HG03354 (cell line): ENCODE data around the gene ABCC8.

ENCODE experiments used
- ATAC-seq: cut with Tn5 transposase; IDR thresholded peaks from one replicate; pipeline ENCODE4 v1.9.1; 2021; ENCODE audit warnings: mild to moderate bottlenecking; ENCODE audit not compliant: unreplicated experiment, poor library complexity, severe bottlenecking

ABCC8 gene

DNA sequence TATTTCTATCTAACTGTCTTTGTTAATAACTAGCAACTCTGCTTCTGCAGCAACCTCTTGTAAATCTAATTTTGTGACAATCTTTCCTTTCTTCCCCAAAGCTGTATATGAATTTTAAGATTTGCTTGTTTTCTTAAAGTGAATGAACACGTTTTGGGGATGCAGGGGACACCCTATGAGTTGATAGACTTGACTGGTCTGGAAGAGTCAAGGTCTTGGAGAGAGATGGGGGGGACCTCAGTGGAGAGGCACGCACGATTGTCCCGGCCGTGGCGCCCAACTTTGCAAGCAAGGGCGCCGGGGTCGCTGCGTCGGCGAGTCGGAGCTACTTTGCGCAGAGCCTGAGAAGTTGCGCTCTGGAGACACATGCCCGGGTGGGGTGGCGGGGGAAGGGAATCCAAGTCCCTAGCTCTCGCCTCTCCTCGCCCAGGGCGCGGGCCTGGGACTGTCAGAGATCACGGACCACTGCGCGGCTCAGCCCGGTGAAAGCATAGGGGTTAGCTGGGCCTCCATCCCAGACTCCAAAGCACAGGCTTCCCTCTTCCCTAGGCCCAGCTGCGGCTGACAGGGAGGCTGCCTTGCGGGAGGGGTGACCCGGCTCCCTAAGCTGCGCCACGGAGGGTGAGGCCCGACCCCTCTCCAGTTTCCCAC lies 854 bp downstream of the ABCC8 start:
- ATAC-seq: no peak

DNA sequence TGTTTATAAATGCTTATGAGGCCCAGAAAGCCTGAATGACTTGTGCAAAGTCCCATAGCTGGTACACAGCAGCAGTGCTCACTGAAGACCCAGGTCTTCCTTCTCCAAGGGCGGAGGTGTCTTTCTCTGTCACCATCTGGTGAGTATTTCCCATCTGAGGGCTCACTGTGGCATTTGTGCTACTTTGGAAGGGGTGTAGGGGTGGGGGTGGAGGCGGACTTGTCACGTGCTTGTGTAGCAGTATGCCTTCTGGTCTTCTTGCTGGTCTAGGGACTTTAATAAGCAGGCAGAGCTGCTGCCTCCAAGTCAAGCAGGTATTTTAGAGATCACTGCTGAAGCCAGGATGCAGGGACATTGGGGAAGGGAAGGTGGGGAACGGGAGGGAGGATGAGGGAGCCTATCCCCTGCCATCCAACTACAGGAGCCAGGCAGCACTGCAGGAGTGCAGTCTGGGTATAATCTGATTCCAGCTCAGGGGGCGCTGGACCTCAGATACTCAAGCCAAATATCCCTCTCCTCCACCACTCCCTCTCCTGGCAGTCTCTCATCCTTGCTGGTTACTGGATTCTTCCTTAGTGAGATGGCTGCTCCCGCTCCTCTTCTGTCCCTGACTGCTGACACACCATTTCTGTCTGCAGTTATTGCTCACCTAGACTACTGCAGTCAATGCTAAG lies 3.4 kb downstream of the ABCC8 start:
- ATAC-seq: no peak

DNA sequence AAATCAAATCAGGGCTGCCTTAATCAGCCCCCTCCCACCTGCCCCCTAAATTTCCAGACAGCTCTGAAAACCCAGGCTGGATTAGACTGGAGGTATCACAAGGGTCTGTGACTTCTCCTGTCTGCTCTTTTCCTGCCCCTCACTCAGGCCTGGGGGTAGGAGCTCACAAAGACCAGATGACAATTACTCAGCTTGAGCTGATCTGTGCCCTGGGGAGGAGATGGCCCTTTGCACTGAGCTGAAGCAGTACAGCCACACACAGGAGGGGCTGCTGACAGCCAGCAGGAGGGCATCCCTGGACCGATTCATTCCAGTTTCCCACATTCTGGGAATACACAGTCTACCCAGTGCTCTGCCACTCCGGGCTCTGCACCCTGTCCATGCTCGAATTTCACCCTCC lies 4.2 kb downstream of the ABCC8 start:
- no peak for ATAC-seq

DNA sequence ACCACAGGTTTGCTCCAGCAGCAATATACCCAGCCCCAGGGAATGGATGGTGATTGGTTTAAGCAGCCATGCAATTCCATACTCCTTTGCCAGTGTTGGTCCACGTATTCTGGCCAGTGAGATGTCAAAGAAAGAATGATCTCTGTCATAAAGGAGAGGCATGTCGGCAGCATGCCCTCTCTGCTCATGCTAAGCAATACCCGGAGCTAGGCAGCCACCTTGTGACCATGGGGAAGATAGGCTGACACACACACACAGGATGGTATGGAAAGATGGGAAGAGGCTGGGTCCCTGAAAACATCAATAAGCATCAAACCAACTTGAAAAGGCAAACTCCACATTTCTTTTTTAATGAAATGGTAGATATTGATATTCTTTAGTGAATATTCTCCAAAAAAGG lies 5.1 kb downstream of the ABCC8 start:
- ATAC-seq: no peak

DNA sequence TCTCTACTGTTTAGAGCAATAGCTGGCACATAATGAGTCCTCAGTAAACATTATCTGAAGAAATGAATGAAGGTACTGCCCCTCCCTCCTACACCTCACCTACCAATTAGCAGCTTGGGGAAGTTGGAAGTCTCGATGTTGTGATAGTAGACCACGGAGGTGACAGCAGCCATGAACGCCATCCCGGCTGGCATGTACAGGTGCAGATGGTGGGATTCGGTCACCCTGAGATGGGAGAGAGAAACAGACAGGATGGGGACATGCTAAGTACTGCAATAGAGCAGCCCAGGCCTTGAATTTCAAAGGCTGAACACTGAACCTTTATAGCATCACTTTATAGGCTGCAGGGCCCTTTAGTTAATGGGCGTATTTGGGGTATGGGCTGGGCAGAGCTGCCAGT lies 6.6 kb downstream of the ABCC8 start:
- ATAC-seq: no peak

- no peak for ATAC-seq
Measured at GRCh38 chr11:17468122-17468521, 8.5 kb downstream of the ABCC8 start.

GRCh38 chr11:17463546-17464174 lies 13.0 kb downstream of the ABCC8 start:
- no peak for ATAC-seq

DNA sequence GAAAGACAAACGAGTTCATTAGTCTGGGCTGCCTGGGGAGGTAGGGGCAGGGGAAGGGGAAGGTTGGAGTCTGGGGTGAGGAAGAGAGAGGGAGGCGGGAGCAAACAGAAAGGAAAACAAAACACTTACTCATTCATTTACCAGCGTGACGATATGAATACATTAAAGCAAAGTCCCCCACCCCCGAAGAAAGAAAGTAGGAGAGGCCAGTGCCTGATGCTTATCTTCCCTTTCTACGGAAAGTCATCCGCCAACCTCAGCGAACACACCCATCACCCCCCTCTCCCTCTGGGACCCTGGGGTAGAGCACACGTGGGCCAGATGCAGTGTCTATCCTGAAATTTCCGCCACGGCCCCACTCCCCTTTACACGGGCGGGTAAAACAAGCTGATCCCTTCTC lies 13.7 kb downstream of the ABCC8 start:
- ATAC-seq: no peak

DNA sequence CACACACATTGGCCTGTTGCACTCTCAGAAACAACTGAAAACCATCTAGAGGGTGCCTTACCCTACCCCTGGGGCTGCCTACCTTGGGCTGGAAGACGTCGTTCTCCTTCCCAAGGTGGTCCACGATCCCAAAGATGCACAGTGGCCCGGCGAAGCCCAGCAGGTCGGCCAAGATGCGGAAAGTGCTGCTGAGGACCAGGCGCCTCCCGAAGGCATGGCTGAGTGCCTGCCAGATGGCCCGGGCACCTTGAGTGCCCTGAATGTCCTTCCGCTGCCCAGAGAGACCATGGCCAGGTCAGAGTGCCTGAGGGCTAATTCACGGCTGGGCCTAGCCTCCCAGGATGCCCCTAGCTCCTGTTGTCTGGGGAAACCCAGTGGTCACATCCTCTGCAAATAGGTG lies 16.2 kb downstream of the ABCC8 start:
- ATAC-seq: no peak

DNA sequence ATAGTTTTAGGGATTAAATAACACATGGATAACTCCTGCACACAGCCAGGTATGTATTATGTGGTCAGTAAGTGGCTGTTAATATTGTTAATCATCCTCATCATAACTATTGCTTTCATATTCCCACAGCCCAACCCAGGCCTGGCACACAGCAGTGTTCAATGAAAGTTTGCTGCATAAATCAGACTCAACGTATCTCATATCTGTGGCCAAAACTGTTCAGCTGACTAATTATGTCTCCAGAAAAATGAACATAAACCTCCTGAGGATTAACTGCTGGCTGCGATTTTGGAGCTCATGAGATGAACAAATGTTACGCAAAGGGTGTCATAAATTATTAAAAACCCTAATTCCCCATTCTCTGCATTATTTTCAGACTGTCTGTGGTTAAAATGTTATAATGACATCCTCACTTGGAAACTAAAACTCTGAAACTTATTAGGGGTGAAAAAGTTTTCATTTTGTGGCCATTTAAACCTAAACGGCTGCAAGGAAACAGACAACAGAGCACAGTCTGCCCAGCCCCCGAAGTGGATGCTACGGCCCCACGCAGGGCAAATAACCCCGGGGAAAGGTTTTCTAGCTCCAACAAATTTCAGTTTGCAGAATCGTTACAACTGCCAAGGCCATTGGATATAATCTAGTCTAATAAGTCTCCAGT lies 17.3 kb downstream of the ABCC8 start:
- ATAC-seq: no peak

GRCh38 chr11:17458268-17458667 lies 18.4 kb downstream of the ABCC8 start:
- no peak for ATAC-seq

DNA sequence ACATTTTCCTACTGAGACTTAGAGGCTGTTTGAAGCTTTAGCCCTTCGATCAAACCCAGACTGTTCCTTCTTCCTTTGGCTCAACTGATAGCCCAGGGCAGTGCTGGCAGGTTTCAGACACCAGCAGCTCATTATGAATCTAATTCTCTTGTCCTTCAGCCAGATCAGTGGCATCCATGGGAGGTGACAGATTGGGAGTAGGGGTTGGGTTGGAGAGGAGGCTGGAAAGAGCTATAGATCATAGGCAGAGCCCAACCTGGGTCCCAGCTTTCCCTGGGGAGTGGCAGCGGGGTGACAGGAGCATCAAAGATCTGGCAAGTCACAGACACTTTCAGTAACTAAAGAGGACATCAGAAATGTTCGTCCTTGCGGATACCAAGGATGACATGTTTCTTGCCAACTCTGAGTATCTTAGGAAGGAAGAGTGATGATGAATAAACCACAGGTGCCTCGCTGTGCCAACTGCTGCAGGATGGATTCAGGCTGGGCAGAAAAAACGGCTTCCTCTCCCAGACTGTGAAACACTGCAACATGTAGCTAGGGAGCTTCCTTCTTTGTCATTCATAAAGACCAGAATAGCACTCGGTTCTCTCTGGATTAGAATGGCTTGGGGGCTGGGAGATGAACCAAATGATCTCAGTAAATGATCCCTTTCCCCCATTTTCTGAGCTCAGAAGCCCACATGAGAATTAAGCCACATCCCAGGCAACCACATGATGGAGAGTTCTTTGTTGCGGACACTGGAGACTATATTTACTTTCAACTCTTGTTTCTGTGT lies 19.1 kb downstream of the ABCC8 start:
- no peak for ATAC-seq

GRCh38 chr11:17452668-17453067 lies 24.0 kb downstream of the ABCC8 start:
- ATAC-seq: no peak

- ATAC-seq: no peak
Measured at GRCh38 chr11:17449158-17449557, 27.5 kb downstream of the ABCC8 start.

- ATAC-seq: no peak
Measured at GRCh38 chr11:17446482-17446881, 30.2 kb downstream of the ABCC8 start.

DNA sequence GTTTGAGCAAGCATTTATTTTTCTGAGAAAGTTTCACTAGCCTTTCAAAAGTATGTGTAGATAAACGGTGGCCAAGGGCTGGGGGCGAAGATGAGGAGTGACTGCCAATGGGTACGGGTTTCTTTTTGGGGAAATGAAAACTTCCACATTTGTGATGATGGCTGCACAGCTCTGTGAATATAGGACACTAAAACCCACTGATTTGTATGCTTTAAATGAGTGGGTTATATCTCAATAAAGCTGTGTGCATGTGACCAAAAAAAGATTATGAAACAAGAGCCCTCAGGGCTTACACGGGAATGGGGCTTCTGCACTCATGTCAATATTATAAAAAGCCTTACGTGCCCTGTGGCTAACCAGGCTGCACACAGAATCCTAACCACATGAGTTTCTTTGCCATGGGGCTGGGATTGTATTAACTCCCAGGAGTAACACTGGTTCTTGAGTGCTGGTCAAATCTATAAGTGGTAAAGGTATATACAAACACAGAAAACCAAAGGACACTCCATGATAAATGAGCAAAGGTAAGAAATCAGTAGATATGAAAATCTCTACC lies 31.3 kb downstream of the ABCC8 start:
- ATAC-seq: no peak

DNA sequence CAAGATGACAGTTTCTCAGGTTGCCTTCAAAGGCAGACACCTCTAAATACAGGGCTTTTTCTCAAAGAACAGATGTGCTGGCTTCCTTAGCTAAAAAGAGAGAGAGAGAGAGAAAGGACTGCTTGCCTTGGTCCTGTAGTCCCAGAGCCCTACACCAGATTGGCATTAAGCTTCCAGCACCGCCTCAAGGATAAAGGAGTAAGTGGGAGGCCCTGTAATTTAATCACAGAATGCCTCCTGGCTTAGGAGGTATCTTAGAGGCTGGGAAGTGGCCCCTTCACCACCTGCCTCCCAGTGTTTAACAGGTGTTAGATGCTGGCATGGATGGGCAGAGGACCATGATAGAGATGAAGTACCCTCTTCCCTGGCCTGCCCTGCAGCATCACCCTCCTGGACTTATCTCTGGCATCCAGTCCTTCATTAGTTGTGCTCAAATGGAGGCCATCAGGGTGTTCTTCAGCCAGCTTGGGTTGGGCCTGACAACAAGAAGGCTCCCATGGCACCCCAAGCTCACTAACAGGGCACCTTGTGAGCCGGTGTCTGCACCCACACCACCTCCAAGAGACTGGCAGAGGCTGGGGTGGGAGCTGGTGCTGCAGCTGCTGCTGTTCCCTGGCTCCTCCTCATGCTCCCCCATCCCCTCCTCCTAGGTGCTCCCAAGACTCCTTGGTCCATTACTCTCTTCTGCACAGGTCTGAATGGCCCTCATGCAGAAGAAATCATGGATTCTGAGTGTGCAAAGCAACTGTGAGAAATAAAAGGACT lies 32.5 kb downstream of the ABCC8 start:
- no peak for ATAC-seq

GRCh38 chr11:17443423-17443822 lies 33.2 kb downstream of the ABCC8 start:
- ATAC-seq: no peak

DNA sequence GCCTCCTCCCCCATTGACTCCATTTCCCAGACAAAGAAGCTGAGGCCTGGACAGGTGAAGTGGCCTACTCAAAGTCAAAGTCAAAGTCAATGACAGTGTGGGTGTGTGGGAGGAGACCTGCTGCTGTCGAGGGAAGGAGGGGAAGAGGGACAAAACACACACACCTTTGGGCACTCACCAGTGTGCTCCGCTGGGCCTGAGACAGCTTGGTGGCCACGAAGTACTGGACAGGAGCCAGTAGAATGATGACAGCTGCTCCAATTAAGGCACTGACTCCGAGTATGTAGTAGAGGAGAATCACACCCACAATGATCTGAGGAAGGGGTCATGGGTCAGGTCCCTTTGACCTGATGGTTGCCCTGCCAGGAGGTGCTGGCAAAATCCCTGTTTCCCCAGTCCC lies 33.6 kb downstream of the ABCC8 start:
- no peak for ATAC-seq
